ENCODE data around the gene NPEPL1.
"Not testable (repeated sequence)": the region's sequence is repeated elsewhere in the genome, so short reads cannot be mapped to it uniquely, and the experiment has no call there.

The NPEPL1 gene

GRCh38 chr20:58744836-58745235 lies 52.2 kb downstream of the NPEPL1 start:
- Histone ChIP-seq H3K4me3 (ENCODE audit: low read length) (no peak overlapping the region), H3K27ac (ENCODE audit: low read length) (no peak overlapping the region), H3K9ac (ENCODE audit: low read length) (no peak overlapping the region), H3K36me3 (ENCODE audit: control insufficient read depth, low read depth, low read length) (no peaks in the 10 kb centered on the region), H3K27me3 (ENCODE audit: control insufficient read depth, insufficient read depth, low read length) (peaks cover 4% of the 10 kb centered on the region), H3K4me1 (ENCODE audit: control insufficient read depth, low read depth, low read length) (no peaks in the 10 kb centered on the region), H3K9me3 (ENCODE audit: control insufficient read depth, low read depth, low read length) (no peaks in the 10 kb centered on the region)

- Histone ChIP-seq H3K4me3 (ENCODE audit: low read length) (no peak overlapping the region), H3K36me3 (ENCODE audit: control insufficient read depth, low read depth, low read length) (no peaks in the 10 kb centered on the region), H3K27me3 (ENCODE audit: control insufficient read depth, insufficient read depth, low read length) (peaks cover 4% of the 10 kb centered on the region), H3K4me1 (ENCODE audit: control insufficient read depth, low read depth, low read length) (no peaks in the 10 kb centered on the region), H3K9me3 (ENCODE audit: control insufficient read depth, low read depth, low read length) (no peaks in the 10 kb centered on the region), H3K9ac (ENCODE audit: low read length) (no peak overlapping the region), H3K27ac (ENCODE audit: low read length) (no peak overlapping the region)
Measured at GRCh38 chr20:58745391-58745790, 52.8 kb downstream of the NPEPL1 start.

GRCh38 chr20:58746620-58747019 lies 54.0 kb downstream of the NPEPL1 start:
- no peak overlapping the region for H3K4me3 ChIP-seq (ENCODE audit: low read length)
- no peak overlapping the region for H3K9ac ChIP-seq (ENCODE audit: low read length)
- H3K4me1 ChIP-seq (ENCODE audit: control insufficient read depth, low read depth, low read length) = no peaks in the 10 kb centered on the region
- H3K9me3 ChIP-seq (ENCODE audit: control insufficient read depth, low read depth, low read length) = no peaks in the 10 kb centered on the region
- no peak overlapping the region for H3K27ac ChIP-seq (ENCODE audit: low read length)
- peaks cover 8% of the 10 kb centered on the region for H3K27me3 ChIP-seq (ENCODE audit: control insufficient read depth, insufficient read depth, low read length)
- no peaks in the 10 kb centered on the region for H3K36me3 ChIP-seq (ENCODE audit: control insufficient read depth, low read depth, low read length)

GRCh38 chr20:58747211-58747610 lies 54.6 kb downstream of the NPEPL1 start:
- H3K9ac ChIP-seq (ENCODE audit: low read length) = no peak overlapping the region
- H3K4me3 ChIP-seq (ENCODE audit: low read length) = no peak overlapping the region
- no peak overlapping the region for H3K27ac ChIP-seq (ENCODE audit: low read length)
- H3K9me3 ChIP-seq (ENCODE audit: control insufficient read depth, low read depth, low read length) = no peaks in the 10 kb centered on the region
- H3K27me3 ChIP-seq (ENCODE audit: control insufficient read depth, insufficient read depth, low read length) = peaks cover 14% of the 10 kb centered on the region
- no peaks in the 10 kb centered on the region for H3K4me1 ChIP-seq (ENCODE audit: control insufficient read depth, low read depth, low read length)
- H3K36me3 ChIP-seq (ENCODE audit: control insufficient read depth, low read depth, low read length) = no peaks in the 10 kb centered on the region

- Histone ChIP-seq H3K27me3 (ENCODE audit: control insufficient read depth, insufficient read depth, low read length) (peaks cover 20% of the 10 kb centered on the region), H3K9me3 (ENCODE audit: control insufficient read depth, low read depth, low read length) (no peaks in the 10 kb centered on the region), H3K9ac (ENCODE audit: low read length) (no peak overlapping the region), H3K36me3 (ENCODE audit: control insufficient read depth, low read depth, low read length) (no peaks in the 10 kb centered on the region), H3K27ac (ENCODE audit: low read length) (no peak overlapping the region), H3K4me3 (ENCODE audit: low read length) (no peak overlapping the region), H3K4me1 (ENCODE audit: control insufficient read depth, low read depth, low read length) (peaks cover 9% of the 10 kb centered on the region)
Measured at GRCh38 chr20:58748618-58749017, 56.0 kb downstream of the NPEPL1 start.

GRCh38 chr20:58749098-58749769 lies 56.6 kb downstream of the NPEPL1 start:
- no peak overlapping the region for H3K27ac ChIP-seq (ENCODE audit: low read length)
- no peak overlapping the region for H3K4me3 ChIP-seq (ENCODE audit: low read length)
- H3K36me3 ChIP-seq (ENCODE audit: control insufficient read depth, low read depth, low read length) = no peaks in the 10 kb centered on the region
- peaks cover 15% of the 10 kb centered on the region for H3K4me1 ChIP-seq (ENCODE audit: control insufficient read depth, low read depth, low read length)
- peaks cover 22% of the 10 kb centered on the region for H3K27me3 ChIP-seq (ENCODE audit: control insufficient read depth, insufficient read depth, low read length)
- H3K9ac ChIP-seq (ENCODE audit: low read length) = no peak overlapping the region
- H3K9me3 ChIP-seq (ENCODE audit: control insufficient read depth, low read depth, low read length) = no peaks in the 10 kb centered on the region

- H3K4me3 ChIP-seq (ENCODE audit: low read length) = no peak overlapping the region
- H3K27ac ChIP-seq (ENCODE audit: low read length) = no peak overlapping the region
- H3K4me1 ChIP-seq (ENCODE audit: control insufficient read depth, low read depth, low read length) = peaks cover 16% of the 10 kb centered on the region
- H3K27me3 ChIP-seq (ENCODE audit: control insufficient read depth, insufficient read depth, low read length) = peaks cover 29% of the 10 kb centered on the region
- H3K36me3 ChIP-seq (ENCODE audit: control insufficient read depth, low read depth, low read length) = no peaks in the 10 kb centered on the region
- H3K9ac ChIP-seq (ENCODE audit: low read length) = no peak overlapping the region
- H3K9me3 ChIP-seq (ENCODE audit: control insufficient read depth, low read depth, low read length) = no peaks in the 10 kb centered on the region
Measured at GRCh38 chr20:58749979-58750378, 57.4 kb downstream of the NPEPL1 start.

- H3K36me3 ChIP-seq (ENCODE audit: control insufficient read depth, low read depth, low read length); H3K9ac ChIP-seq (ENCODE audit: low read length); H3K27ac ChIP-seq (ENCODE audit: low read length); H3K9me3 ChIP-seq (ENCODE audit: control insufficient read depth, low read depth, low read length); H3K4me3 ChIP-seq (ENCODE audit: low read length): not testable (repeated sequence)
- peaks cover 16% of the 10 kb centered on the region for H3K4me1 ChIP-seq (ENCODE audit: control insufficient read depth, low read depth, low read length)
- peaks cover 30% of the 10 kb centered on the region for H3K27me3 ChIP-seq (ENCODE audit: control insufficient read depth, insufficient read depth, low read length)
Measured at GRCh38 chr20:58750706-58751105, 58.1 kb downstream of the NPEPL1 start.

- H3K27ac ChIP-seq (ENCODE audit: low read length) = no peak overlapping the region
- H3K27me3 ChIP-seq (ENCODE audit: control insufficient read depth, insufficient read depth, low read length) = peaks cover 30% of the 10 kb centered on the region
- H3K9ac ChIP-seq (ENCODE audit: low read length) = no peak overlapping the region
- H3K36me3 ChIP-seq (ENCODE audit: control insufficient read depth, low read depth, low read length) = no peaks in the 10 kb centered on the region
- peaks cover 16% of the 10 kb centered on the region for H3K4me1 ChIP-seq (ENCODE audit: control insufficient read depth, low read depth, low read length)
- no peak overlapping the region for H3K4me3 ChIP-seq (ENCODE audit: low read length)
- H3K9me3 ChIP-seq (ENCODE audit: control insufficient read depth, low read depth, low read length) = no peaks in the 10 kb centered on the region
Measured at GRCh38 chr20:58751979-58752378, 59.4 kb downstream of the NPEPL1 start.

- peaks cover 16% of the 10 kb centered on the region for H3K4me1 ChIP-seq (ENCODE audit: control insufficient read depth, low read depth, low read length)
- no peaks in the 10 kb centered on the region for H3K36me3 ChIP-seq (ENCODE audit: control insufficient read depth, low read depth, low read length)
- H3K27me3 ChIP-seq (ENCODE audit: control insufficient read depth, insufficient read depth, low read length) = peaks cover 30% of the 10 kb centered on the region
- H3K9me3 ChIP-seq (ENCODE audit: control insufficient read depth, low read depth, low read length) = no peaks in the 10 kb centered on the region
- H3K27ac ChIP-seq (ENCODE audit: low read length) = no peak overlapping the region
- no peak overlapping the region for H3K4me3 ChIP-seq (ENCODE audit: low read length)
- no peak overlapping the region for H3K9ac ChIP-seq (ENCODE audit: low read length)
Measured at GRCh38 chr20:58752565-58752964, 60.0 kb downstream of the NPEPL1 start.

GRCh38 chr20:58753267-58753921 lies 60.8 kb downstream of the NPEPL1 start:
- Histone ChIP-seq H3K9me3 (ENCODE audit: control insufficient read depth, low read depth, low read length) (no peaks in the 10 kb centered on the region), H3K36me3 (ENCODE audit: control insufficient read depth, low read depth, low read length) (no peaks in the 10 kb centered on the region), H3K9ac (ENCODE audit: low read length) (no peak overlapping the region), H3K4me3 (ENCODE audit: low read length) (no peak overlapping the region), H3K4me1 (ENCODE audit: control insufficient read depth, low read depth, low read length) (peaks cover 16% of the 10 kb centered on the region), H3K27ac (ENCODE audit: low read length) (no peak overlapping the region), H3K27me3 (ENCODE audit: control insufficient read depth, insufficient read depth, low read length) (peaks cover 25% of the 10 kb centered on the region)

Data from iPS-18a (cell line).